Spleen (tissue), 11 donors: Measurements from ENCODE around the gene RGS10. TPM values are rescaled to one million over a fixed set of nuclear protein-coding genes. Genes with fewer than 3 reads are reported as not detected.
"Not testable (repeated sequence)": the region's sequence is repeated elsewhere in the genome, so short reads cannot be mapped to it uniquely, and the experiment has no call there.

ENCODE experiments used
- DNase-seq: peaks from one replicate; pipeline ENCODE4 v3.0.0-alpha.2; 2020
- H3K27ac ChIP-seq, 8 donors: fragments of 200-600 bp; sonication (generic) in 7 of 8; 1 replicate in 4 of 8; 2 replicates in 4 of 8; pipeline versions ENCODE4 v1.5.0 to v1.8.0; 2016 to 2021; ENCODE audit warnings: inconsistent platforms in 4 of 8, mild to moderate bottlenecking in 4 of 8, moderate library complexity in 1 of 8
- H3K27me3 ChIP-seq, 7 donors: fragments of 200-600 bp; sonication (generic) in 6 of 7; replicated peaks in 1 of 7; 1 replicate in 4 of 7; 2 replicates in 3 of 7; pipeline versions ENCODE4 v1.5.0 to v1.8.0; 2016 to 2021; ENCODE audit warnings: inconsistent platforms in 3 of 7, mild to moderate bottlenecking in 1 of 7
- H3K36me3 ChIP-seq, 6 donors: fragments of 200-600 bp; sonication (generic) in 5 of 6; 1 replicate in 4 of 6; 2 replicates in 2 of 6; pipeline versions ENCODE4 v1.5.0 to v1.8.0; 2016 to 2021; ENCODE audit warnings: inconsistent platforms in 2 of 6
- H3K4me1 ChIP-seq, 6 donors: fragments of 200-600 bp; sonication (generic) in 5 of 6; 1 replicate in 3 of 6; 2 replicates in 3 of 6; pipeline versions ENCODE4 v1.5.0 to v1.8.0; 2016 to 2021; ENCODE audit warnings: inconsistent platforms in 3 of 6
- H3K4me3 ChIP-seq, 8 donors: fragments of 200-600 bp; sonication (generic) in 7 of 8; 1 replicate in 4 of 8; 2 replicates in 4 of 8; pipeline versions ENCODE4 v1.5.0 to v1.8.0; 2016 to 2021; ENCODE audit warnings: inconsistent platforms in 4 of 8, mild to moderate bottlenecking in 4 of 8, moderate library complexity in 2 of 8
- H3K9me3 ChIP-seq, 8 donors: fragments of 200-600 bp; sonication (generic) in 7 of 8; 1 replicate in 4 of 8; 2 replicates in 4 of 8; pipeline versions ENCODE4 v1.5.0 to v1.8.0; 2016 to 2021; ENCODE audit warnings: inconsistent platforms in 4 of 8
- CTCF ChIP-seq, 11 experiments: fragments of 200-600 bp in 7 of 11; fragments of 450-650 bp in 4 of 11; sonication (generic) in 4 of 11; IDR thresholded peaks in 8 of 11; conservative IDR thresholded peaks in 3 of 11; 1 replicate in 7 of 11; 2 replicates in 4 of 11; pipeline versions ENCODE4 v1.4.0 to v1.8.0; 2016 to 2021; ENCODE audit warnings: antibody characterized with exemption in 11 of 11, inconsistent platforms in 4 of 11, mild to moderate bottlenecking in 1 of 11
- POLR2A ChIP-seq, 3 donors: fragments of 450-650 bp; IDR thresholded peaks; one replicate each; pipeline ENCODE4 v1.5.1; 2017; ENCODE audit warnings: antibody characterized with exemption in 3 of 3, mild to moderate bottlenecking in 1 of 3
- POLR2AphosphoS5 ChIP-seq, 3 donors: sonication (generic); formaldehyde crosslinking; IDR thresholded peaks; one replicate each; pipeline ENCODE4 v1.5.1; 2017; ENCODE audit warnings: antibody characterized with exemption in 3 of 3
- WGBS, 5 donors: extraction: QIAGEN DNeasy Blood & Tissue Kit in 3 of 5; methylation state at CpG; one replicate each; pipeline versions ENCODE4 v1.1.5 to v1.1.7; 2013 to 2018; 5-methylcytosine and 5-hydroxymethylcytosine counted together
- intact Hi-C: fragments of 100-400 bp; cut with DNase I; formaldehyde crosslinking; loops from one replicate; pipeline ENCODE4 v1.15.0; 2023; ENCODE audit warnings: low total_unique reads
- polyA plus RNA-seq, 3 donors: library from polyadenylated mRNA; stranded (reverse); fragments of 200-250 nt; gene quantifications; one replicate each; pipeline ENCODE4 v1.2.1, GENCODE V29; 2013
- total RNA-seq, 7 donors: library from RNA; depleted of rRNA in 3 of 7; stranded (reverse); fragments of >200 nt in 3 of 7; fragmentation: NEBNext Ultra II Directional in 4 of 7; extraction: Animal tissue kit (Norgen Biotek cat#: 25700) in 4 of 7; gene quantifications; one replicate each; pipeline versions ENCODE4 v1.1.0 to v1.2.1, GENCODE V29; 2016 to 2021
- donor health status: healthy with polysubstance abuse.
- donor health status: DM: no; HTN: no; CAD: no; lungs with moderate emphysema.
- donor health status: DM: no; HTN: no; CAD: no.
- donor health status: Bipolar disorder and iron deficiency.
- donor health status: healthy.
- donor health status: DM: no; HTN: no; CAD: no.
- donor health status: DM: yes; HTN: yes; CAD: no.

Gene RGS10
- total and polyA plus RNA-seq, 10 donors, result 29.1 to 127 (median 49.6) TPM

GRCh38 chr10:119575506-119575905 is 33.0 kb upstream of the RGS10 start:
- H3K4me3 ChIP-seq, result no peak overlapping the region
- no peak for TF ChIP-seq POLR2A (IDR thresholded peaks at IDR 0.05)
- peak in 1 of 3 donors; percentile 9 for TF ChIP-seq POLR2AphosphoS5 (IDR thresholded peaks at IDR 0.05)
- H3K4me1 ChIP-seq, result peaks cover 0 to 19% (median 8%) of the 10 kb centered on the region in 6 donors
- peaks cover 2 to 91% (median 76%) of the 10 kb centered on the region in 6 donors for H3K36me3 ChIP-seq
- no peaks in the 10 kb centered on the region for H3K9me3 ChIP-seq
- no peaks in the 10 kb centered on the region for H3K27me3 ChIP-seq
- H3K27ac ChIP-seq, result peak overlapping the region in 6 of 8 donors; percentile 2 to 55 (median 28)
- 33 to 62% (median 41%) methylated on average over 5 of the region's 5 CpGs for WGBS, 5 donors
- DNase-seq, result no peak
- intact Hi-C loops, result no loop called here

DNA sequence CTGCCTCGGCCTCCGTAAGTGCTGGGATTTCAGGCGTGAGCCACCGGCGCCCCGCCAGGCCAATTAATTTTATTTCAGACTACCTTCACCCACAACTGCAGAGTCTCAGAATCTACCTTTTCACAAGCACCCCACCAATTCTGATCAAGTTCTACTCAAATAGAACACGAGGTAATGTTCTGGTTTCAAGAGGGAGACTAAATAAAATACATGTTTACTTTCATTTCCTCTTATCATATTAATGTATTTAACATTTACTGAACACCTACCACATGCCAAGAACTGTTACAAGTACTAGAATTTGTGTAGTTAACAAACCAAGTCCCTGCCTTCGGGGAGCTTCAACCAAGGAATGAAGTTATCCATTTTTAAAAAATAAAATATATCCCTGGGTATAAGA is 25.5 kb upstream of the RGS10 start:
- 74 to 94% (median 82%) methylated on average over 8 of the region's 8 CpGs for WGBS, 5 donors
- no peak overlapping the region for H3K4me3 ChIP-seq
- no peaks in the 10 kb centered on the region for H3K9me3 ChIP-seq
- TF ChIP-seq POLR2A (IDR thresholded peaks at IDR 0.05), result no peak
- peak in 1 of 3 donors; percentile 13 for TF ChIP-seq POLR2AphosphoS5 (IDR thresholded peaks at IDR 0.05)
- no peak for TF ChIP-seq CTCF (IDR thresholded peaks at IDR 0.05 in 8 of 11, conservative IDR thresholded peaks at IDR 0.05 in 3 of 11)
- peaks cover 0 to 16% (median 11%) of the 10 kb centered on the region in 6 donors for H3K36me3 ChIP-seq
- intact Hi-C loops, result no loop called here
- H3K27ac ChIP-seq, result no peak overlapping the region
- no peak for DNase-seq
- H3K4me1 ChIP-seq, result peaks cover 0 to 3% (median 0%) of the 10 kb centered on the region in 6 donors
- no peaks in the 10 kb centered on the region for H3K27me3 ChIP-seq

DNA sequence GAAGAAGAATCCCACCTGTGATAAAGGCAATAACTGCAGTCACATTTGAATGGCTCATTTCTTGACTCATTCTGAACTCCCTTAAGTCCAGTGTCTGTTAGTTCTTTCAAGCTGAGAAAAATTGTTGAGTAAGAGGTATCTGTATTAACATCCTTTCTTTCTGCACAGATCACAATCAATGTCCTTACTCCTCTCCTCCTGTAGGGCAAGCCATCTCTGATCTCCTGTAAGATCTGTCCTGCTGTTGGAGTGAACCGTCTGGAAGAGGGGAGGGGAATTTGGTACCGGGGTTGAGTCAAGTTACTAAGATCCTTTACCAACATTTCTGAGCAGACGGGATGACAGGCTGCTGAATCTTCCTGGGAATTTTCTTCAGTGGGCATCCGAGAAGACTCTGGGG is 19.6 kb upstream of the RGS10 start:
- WGBS, 5 donors, result 85 to 93% (median 91%) methylated on average over 4 of the region's 4 CpGs
- no peak overlapping the region for H3K4me3 ChIP-seq

GRCh38 chr10:119559511-119559910 is 17.0 kb upstream of the RGS10 start:
- H3K27me3 ChIP-seq, H3K4me1 ChIP-seq, H3K9me3 ChIP-seq, H3K4me3 ChIP-seq, H3K27ac ChIP-seq, H3K36me3 ChIP-seq, intact Hi-C loops, DNase-seq: not testable (repeated sequence)
- 92 to 100% (median 93%) methylated on average over 3 to 33 of the region's 33 CpGs for WGBS, 5 donors

More for the DNA sequence above, 19.6 kb upstream of the RGS10 start:
- H3K27ac ChIP-seq, result no peak overlapping the region
- no peaks in the 10 kb centered on the region for H3K36me3 ChIP-seq
- no peak for DNase-seq
- TF ChIP-seq CTCF (IDR thresholded peaks at IDR 0.05 in 8 of 11, conservative IDR thresholded peaks at IDR 0.05 in 3 of 11) (no peak), POLR2AphosphoS5 (IDR thresholded peaks at IDR 0.05) (no peak), POLR2A (IDR thresholded peaks at IDR 0.05) (no peak)
- H3K4me1 ChIP-seq, result no peaks in the 10 kb centered on the region
- no peaks in the 10 kb centered on the region for H3K27me3 ChIP-seq
- H3K9me3 ChIP-seq, result no peaks in the 10 kb centered on the region
- intact Hi-C loops, result no loop called here

DNA sequence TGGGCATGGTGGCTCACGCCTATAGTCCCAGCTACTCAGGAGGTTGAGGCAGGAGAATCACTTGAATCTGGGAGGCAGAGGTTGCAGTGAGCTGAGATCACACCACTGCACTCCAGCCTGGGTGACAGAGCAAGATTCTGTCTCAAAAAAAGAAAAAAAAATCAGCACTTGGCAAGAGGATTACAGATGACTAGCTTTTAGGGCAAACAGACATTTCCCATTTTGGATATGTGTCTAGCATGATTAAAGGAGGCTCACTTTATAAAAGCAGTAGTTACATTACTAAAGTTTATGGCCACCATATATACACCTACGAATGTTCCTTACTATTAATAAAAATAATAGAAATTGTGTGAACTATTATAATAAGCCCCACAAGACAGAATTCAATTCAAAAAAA is 13.6 kb upstream of the RGS10 start:
- DNase-seq, H3K4me3 ChIP-seq, H3K27ac ChIP-seq, H3K4me1 ChIP-seq, H3K36me3 ChIP-seq, H3K9me3 ChIP-seq, H3K27me3 ChIP-seq, intact Hi-C loops: not testable (repeated sequence)
- WGBS, 5 donors, result 92 to 100% (median 95%) methylated on average over 2 of the region's 2 CpGs
